ENCODE results near the gene PSAP. TPM values are rescaled to one million over a fixed set of nuclear protein-coding genes. Genes with fewer than 3 reads are reported as not detected.

Gene PSAP
- total RNA-seq, 1 experiment from 2014 or later = 336 TPM

DNA sequence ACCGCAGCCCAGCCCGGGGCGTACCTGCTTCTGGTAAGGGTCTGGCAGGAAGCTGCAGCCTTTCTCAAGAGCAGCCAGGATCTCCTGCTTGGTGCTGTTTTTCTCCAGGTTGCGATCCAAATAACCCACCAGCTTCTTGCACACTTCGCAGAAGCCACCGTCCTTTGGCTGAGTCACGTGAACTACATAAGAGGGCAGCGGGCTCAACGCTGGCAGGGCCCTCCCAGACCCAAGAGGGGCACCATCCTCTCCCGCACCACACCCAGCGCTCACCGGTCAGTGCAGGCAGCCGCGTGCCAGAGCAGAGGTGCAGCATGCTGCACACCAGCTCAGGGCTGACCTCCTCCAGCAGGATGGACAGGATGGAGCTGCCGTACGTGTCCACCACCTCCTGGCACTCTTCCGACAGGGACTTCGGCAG is 31.6 kb downstream of the PSAP start:
- Histone ChIP-seq H2BK15ac (ENCODE audit: low read depth, low read length) (no peak overlapping the region), H3T11ph (ENCODE audit: low read length) (no peak overlapping the region), H3K27me3 (ENCODE audit: insufficient read depth, low read length) (no peaks in the 10 kb centered on the region), H3K23ac (ENCODE audit: insufficient read length, low read depth, low read length) (no peak overlapping the region), H4K20me1 (ENCODE audit: control insufficient read depth, insufficient read depth, insufficient read length) (no peaks in the 10 kb centered on the region), H2AK5ac (ENCODE audit: insufficient read length, low read length) (no peak overlapping the region), H3K4ac (ENCODE audit: low read depth, low read length) (no peak overlapping the region), H3K23me2 (ENCODE audit: insufficient read length, low read depth, low read length, poor library complexity, severe bottlenecking) (no peaks in the 10 kb centered on the region), H3K4me2 (ENCODE audit: insufficient read depth, insufficient read length, low read length) (no peak overlapping the region), H4K5ac (ENCODE audit: insufficient read length, low read depth, low read length) (no peak overlapping the region), H3K9me3 (ENCODE audit: control insufficient read depth, low read depth, low read length) (no peaks in the 10 kb centered on the region), H2BK12ac (ENCODE audit: insufficient read length, low read depth, low read length) (no peak overlapping the region), H2BK120ac (ENCODE audit: low read depth, low read length, poor library complexity, severe bottlenecking) (no peak overlapping the region), H3K79me1 (ENCODE audit: insufficient read depth, low read depth, low read length, poor library complexity, severe bottlenecking) (no peaks in the 10 kb centered on the region), H2BK20ac (ENCODE audit: low read depth, low read length, poor library complexity, severe bottlenecking) (no peak overlapping the region), H3K9ac (ENCODE audit: extremely low read depth, insufficient read length, low read length) (no peak overlapping the region), H3K79me2 (ENCODE audit: insufficient read depth, low read length) (no peaks in the 10 kb centered on the region), H3K4me1 (ENCODE audit: insufficient read depth, low read length) (peaks cover 5% of the 10 kb centered on the region; the same call in 1 of the 2 replicates), H3K27ac (ENCODE audit: insufficient read length, low read depth, low read length) (no peak overlapping the region), H2BK5ac (ENCODE audit: insufficient read length, low read length) (no peak overlapping the region), H4K91ac (ENCODE audit: insufficient read length, low read depth, low read length) (no peak overlapping the region), H2AFZ (ENCODE audit: low read length) (no peak overlapping the region), H3K18ac (ENCODE audit: insufficient read length, low read depth, low read length) (no peak overlapping the region), H3K56ac (ENCODE audit: insufficient read length, low read depth, low read length) (no peak overlapping the region), H4K8ac (replicated peaks; ENCODE audit: insufficient read length, low read depth, low read length) (no peak overlapping the region), H3K14ac (ENCODE audit: insufficient read depth, low read length) (no peak overlapping the region)
- no CpG with 5 or more reads among the region's 18 CpGs for WGBS (ENCODE audit: extremely low coverage, insufficient read length, low lambda C conversion rate)
- H3K27ac Mint-ChIP-seq = no peak overlapping the region
- H3K36me3 Mint-ChIP-seq (ENCODE audit: insufficient read depth in 1 of 3, low read depth in 3 of 3) = peaks cover 38 to 89% (median 83%) of the 10 kb centered on the region in 3 experiments; a peak in 6 of 7 replicates
- DNase-seq = no peak
- H3K27me3 Mint-ChIP-seq (ENCODE audit: low read depth) = no peaks in the 10 kb centered on the region
- H3K4me3 Mint-ChIP-seq = no peak overlapping the region
- H3K9me3 Mint-ChIP-seq = no peaks in the 10 kb centered on the region
- no peaks in the 10 kb centered on the region for H3K4me1 Mint-ChIP-seq
- TF ChIP-seq, protein P1, sequence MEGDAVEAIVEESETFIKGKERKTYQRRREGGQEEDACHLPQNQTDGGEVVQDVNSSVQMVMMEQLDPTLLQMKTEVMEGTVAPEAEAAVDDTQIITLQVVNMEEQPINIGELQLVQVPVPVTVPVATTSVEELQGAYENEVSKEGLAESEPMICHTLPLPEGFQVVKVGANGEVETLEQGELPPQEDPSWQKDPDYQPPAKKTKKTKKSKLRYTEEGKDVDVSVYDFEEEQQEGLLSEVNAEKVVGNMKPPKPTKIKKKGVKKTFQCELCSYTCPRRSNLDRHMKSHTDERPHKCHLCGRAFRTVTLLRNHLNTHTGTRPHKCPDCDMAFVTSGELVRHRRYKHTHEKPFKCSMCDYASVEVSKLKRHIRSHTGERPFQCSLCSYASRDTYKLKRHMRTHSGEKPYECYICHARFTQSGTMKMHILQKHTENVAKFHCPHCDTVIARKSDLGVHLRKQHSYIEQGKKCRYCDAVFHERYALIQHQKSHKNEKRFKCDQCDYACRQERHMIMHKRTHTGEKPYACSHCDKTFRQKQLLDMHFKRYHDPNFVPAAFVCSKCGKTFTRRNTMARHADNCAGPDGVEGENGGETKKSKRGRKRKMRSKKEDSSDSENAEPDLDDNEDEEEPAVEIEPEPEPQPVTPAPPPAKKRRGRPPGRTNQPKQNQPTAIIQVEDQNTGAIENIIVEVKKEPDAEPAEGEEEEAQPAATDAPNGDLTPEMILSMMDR (conservative IDR thresholded peaks at IDR 0.05) = no peak

All from H9 (cell line).